Measurements from ENCODE around the gene GLI3.

GLI3 gene

DNA sequence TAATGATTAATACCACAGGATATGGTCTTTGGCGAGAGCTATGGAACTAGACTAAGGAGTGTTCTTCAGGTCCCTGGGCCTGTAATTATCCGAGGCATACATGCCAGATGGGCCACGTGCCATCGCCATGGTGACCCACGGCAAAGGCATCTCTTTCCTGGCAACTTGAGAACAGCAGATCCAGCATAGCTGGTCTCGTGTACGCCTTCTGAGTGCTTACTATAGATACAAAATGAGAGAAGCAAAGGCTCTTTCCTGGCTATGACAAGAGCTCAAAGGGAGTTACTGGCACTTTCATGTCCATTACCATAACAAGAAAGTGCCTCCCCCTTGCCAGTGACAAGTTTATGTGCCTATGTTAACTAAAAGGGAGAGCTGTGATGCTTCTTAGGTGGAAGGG, 26.0 kb upstream of the GLI3 start:
- no peaks in the 10 kb centered on the region for H3K36me3 ChIP-seq
- H3K27me3 ChIP-seq: no peaks in the 10 kb centered on the region
- no peaks in the 10 kb centered on the region for H3K9me3 ChIP-seq (replicated peaks in 1 of 11)
- H4K20me1 ChIP-seq: no peaks in the 10 kb centered on the region
- peaks cover 0 to 1% (median 0%) of the 10 kb centered on the region in 10 experiments; a peak in 3 of 20 replicates for H3K4me1 ChIP-seq
- no peak for TF ChIP-seq Cebpa-rat (IDR thresholded peaks at IDR 0.05)
- H3K27ac ChIP-seq: no peak overlapping the region
- H3K9ac ChIP-seq: no peak overlapping the region
- no peak overlapping the region for H3K4me3 ChIP-seq
- H3K4me2 ChIP-seq: no peak overlapping the region

- peak in 3 of 11 experiments; percentile 18 to 45 (median 36); a peak in 2 of 22 replicates for TF ChIP-seq Cebpa-rat (IDR thresholded peaks at IDR 0.05)
- no peaks in the 10 kb centered on the region for H4K20me1 ChIP-seq
- no peak overlapping the region for H3K4me3 ChIP-seq
- H3K9ac ChIP-seq: no peak overlapping the region
- H3K4me2 ChIP-seq: no peak overlapping the region
- H3K9me3 ChIP-seq (replicated peaks in 1 of 11): peaks cover 5 to 22% (median 12%) of the 10 kb centered on the region in 11 experiments; a peak in 16 of 22 replicates
- H3K4me1 ChIP-seq: no peaks in the 10 kb centered on the region; a peak in 1 of 20 replicates
- H3K27ac ChIP-seq: no peak overlapping the region
- H3K36me3 ChIP-seq: no peaks in the 10 kb centered on the region
- H3K27me3 ChIP-seq: no peaks in the 10 kb centered on the region
Observed at GRCh38 chr7:42254217-42254616, 17.2 kb upstream of the GLI3 start.

- Histone ChIP-seq H3K4me3 (no peak overlapping the region), H3K9me3 (replicated peaks in 1 of 11) (peaks cover 5 to 22% (median 12%) of the 10 kb centered on the region in 11 experiments; a peak in 16 of 22 replicates), H3K27me3 (no peaks in the 10 kb centered on the region), H3K36me3 (no peaks in the 10 kb centered on the region), H3K4me1 (no peaks in the 10 kb centered on the region; a peak in 1 of 20 replicates), H3K9ac (no peak overlapping the region), H4K20me1 (no peaks in the 10 kb centered on the region), H3K27ac (no peak overlapping the region), H3K4me2 (no peak overlapping the region)
- no peak for TF ChIP-seq Cebpa-rat (IDR thresholded peaks at IDR 0.05)
Observed at GRCh38 chr7:42253316-42253715, 16.3 kb upstream of the GLI3 start.

DNA sequence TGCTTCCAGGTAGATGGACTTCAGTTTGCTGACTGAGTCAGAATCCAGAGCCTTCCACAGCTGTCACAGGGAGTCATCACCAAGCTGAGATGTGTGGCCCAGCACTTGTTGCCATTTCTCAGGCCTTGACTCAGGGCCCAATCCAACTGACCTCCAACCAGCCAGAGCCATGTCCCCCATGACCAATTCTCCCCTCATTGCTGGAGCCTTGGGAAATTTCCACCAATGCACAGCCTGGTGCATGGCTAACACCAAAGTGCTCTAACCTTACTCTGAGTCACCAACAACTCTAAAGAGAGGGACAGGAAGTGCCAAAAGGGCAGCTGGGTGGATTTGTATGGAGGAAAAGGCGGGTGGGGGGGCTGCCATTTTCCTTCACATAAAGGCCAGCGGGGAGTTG, 13.4 kb upstream of the GLI3 start:
- no peak for TF ChIP-seq Cebpa-rat (IDR thresholded peaks at IDR 0.05)
- Histone ChIP-seq H3K4me2 (no peak overlapping the region), H3K27ac (no peak overlapping the region), H3K9me3 (replicated peaks in 1 of 11) (peaks cover 5 to 17% (median 12%) of the 10 kb centered on the region in 11 experiments; a peak in 16 of 22 replicates), H3K9ac (no peak overlapping the region), H3K4me3 (no peak overlapping the region), H3K4me1 (no peaks in the 10 kb centered on the region; a peak in 1 of 20 replicates), H4K20me1 (no peaks in the 10 kb centered on the region), H3K36me3 (no peaks in the 10 kb centered on the region), H3K27me3 (no peaks in the 10 kb centered on the region)

- Histone ChIP-seq H3K9me3 (replicated peaks in 1 of 11) (peaks cover 5 to 17% (median 12%) of the 10 kb centered on the region in 11 experiments; a peak in 16 of 22 replicates), H3K27me3 (no peaks in the 10 kb centered on the region), H4K20me1 (no peaks in the 10 kb centered on the region), H3K9ac (no peak overlapping the region), H3K27ac (no peak overlapping the region), H3K4me3 (no peak overlapping the region), H3K36me3 (no peaks in the 10 kb centered on the region), H3K4me2 (no peak overlapping the region), H3K4me1 (no peaks in the 10 kb centered on the region)
- TF ChIP-seq Cebpa-rat (IDR thresholded peaks at IDR 0.05): no peak
Observed at GRCh38 chr7:42248579-42248978, 11.6 kb upstream of the GLI3 start.

- H3K27me3 ChIP-seq: no peaks in the 10 kb centered on the region
- no peak overlapping the region for H3K9ac ChIP-seq
- H3K4me3 ChIP-seq: no peak overlapping the region
- no peak for TF ChIP-seq Cebpa-rat (IDR thresholded peaks at IDR 0.05)
- no peak overlapping the region for H3K27ac ChIP-seq
- H3K4me2 ChIP-seq: no peak overlapping the region
- peaks cover 5 to 17% (median 12%) of the 10 kb centered on the region in 11 experiments; a peak in 16 of 22 replicates for H3K9me3 ChIP-seq (replicated peaks in 1 of 11)
- H3K36me3 ChIP-seq: no peaks in the 10 kb centered on the region
- H3K4me1 ChIP-seq: no peaks in the 10 kb centered on the region
- H4K20me1 ChIP-seq: no peaks in the 10 kb centered on the region
Observed at GRCh38 chr7:42247301-42247700, 10.3 kb upstream of the GLI3 start.

GRCh38 chr7:42244828-42245227, 7.8 kb upstream of the GLI3 start:
- Histone ChIP-seq H4K20me1 (no peaks in the 10 kb centered on the region), H3K36me3 (no peaks in the 10 kb centered on the region), H3K9ac (no peak overlapping the region), H3K9me3 (replicated peaks in 1 of 11) (no peaks in the 10 kb centered on the region), H3K27me3 (no peaks in the 10 kb centered on the region), H3K4me1 (no peaks in the 10 kb centered on the region), H3K27ac (no peak overlapping the region), H3K4me3 (no peak overlapping the region), H3K4me2 (no peak overlapping the region)
- TF ChIP-seq Cebpa-rat (IDR thresholded peaks at IDR 0.05): no peak

DNA sequence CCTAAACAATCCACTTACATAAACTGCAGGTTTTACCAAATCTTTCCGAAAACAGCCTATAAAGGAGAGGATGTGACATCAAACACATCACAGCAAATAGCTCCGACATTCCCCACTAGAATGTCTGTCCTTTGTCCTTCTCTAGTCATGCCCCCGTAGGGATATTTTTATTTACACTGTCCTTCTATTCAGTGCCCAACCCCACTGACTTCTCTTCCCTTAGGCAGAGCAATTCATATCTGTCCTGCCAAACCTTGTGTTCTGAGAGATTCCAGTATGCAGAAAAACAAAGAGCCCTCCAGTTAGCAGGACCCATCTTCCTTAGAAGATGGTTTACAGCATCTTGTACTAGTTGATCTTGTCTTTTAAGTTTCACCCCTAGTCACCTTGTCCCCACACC, 5.4 kb upstream of the GLI3 start:
- Histone ChIP-seq H4K20me1 (no peaks in the 10 kb centered on the region), H3K4me1 (peaks cover 8 to 15% (median 13%) of the 10 kb centered on the region in 10 experiments; a peak in 18 of 20 replicates), H3K4me2 (no peak overlapping the region), H3K36me3 (no peaks in the 10 kb centered on the region), H3K27me3 (no peaks in the 10 kb centered on the region), H3K4me3 (no peak overlapping the region), H3K9ac (no peak overlapping the region), H3K27ac (no peak overlapping the region), H3K9me3 (replicated peaks in 1 of 11) (no peaks in the 10 kb centered on the region)
- no peak for TF ChIP-seq Cebpa-rat (IDR thresholded peaks at IDR 0.05)

DNA sequence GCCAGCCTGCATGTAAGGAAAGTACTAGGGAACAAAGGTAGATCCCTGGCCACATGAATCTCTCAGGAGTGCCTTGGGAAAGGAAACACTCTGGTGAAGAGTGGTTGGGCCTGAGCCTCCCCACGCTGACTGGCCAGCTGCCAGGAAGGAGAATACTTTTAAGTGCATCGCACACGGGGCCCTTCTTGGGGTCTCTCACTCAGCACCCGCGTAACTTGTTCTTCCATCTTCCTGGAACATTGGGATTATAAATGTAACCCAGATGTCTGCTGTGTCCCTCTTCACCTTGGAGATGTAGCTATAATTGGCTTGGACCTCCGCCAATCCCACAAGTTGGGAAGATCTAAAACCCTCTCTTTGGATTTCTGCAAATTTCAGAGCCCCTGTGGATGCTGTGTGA, 4.4 kb upstream of the GLI3 start:
- Histone ChIP-seq H3K4me2 (no peak overlapping the region), H3K27me3 (no peaks in the 10 kb centered on the region), H4K20me1 (no peaks in the 10 kb centered on the region), H3K9me3 (replicated peaks in 1 of 11) (no peaks in the 10 kb centered on the region), H3K9ac (no peak overlapping the region), H3K27ac (no peak overlapping the region), H3K4me3 (no peak overlapping the region), H3K36me3 (no peaks in the 10 kb centered on the region), H3K4me1 (peaks cover 8 to 15% (median 13%) of the 10 kb centered on the region in 10 experiments; a peak in 18 of 20 replicates)
- no peak for TF ChIP-seq Cebpa-rat (IDR thresholded peaks at IDR 0.05)

DNA sequence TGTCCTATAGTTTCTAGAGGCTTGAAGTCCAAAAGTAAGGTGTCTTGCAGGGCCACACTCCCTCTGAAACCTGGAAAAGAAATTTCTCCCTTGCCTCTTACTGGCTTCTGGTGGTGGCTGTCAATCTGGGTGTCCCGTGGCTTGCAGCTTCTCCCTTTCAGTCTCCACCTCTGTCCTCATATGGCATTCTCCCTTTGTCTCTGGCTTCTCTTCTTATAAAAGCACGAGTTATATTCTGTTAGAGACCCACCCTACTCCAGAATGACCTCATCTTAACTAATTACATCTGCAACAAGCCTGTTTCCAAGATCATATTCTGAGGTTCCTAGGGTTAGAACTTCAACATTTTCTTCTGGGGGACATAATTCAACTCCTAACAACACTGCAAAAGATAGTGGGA, 3.4 kb upstream of the GLI3 start:
- no peak for TF ChIP-seq Cebpa-rat (IDR thresholded peaks at IDR 0.05)
- Histone ChIP-seq H3K4me3 (no peak overlapping the region), H3K27me3 (no peaks in the 10 kb centered on the region; a peak in 1 of 22 replicates), H3K4me2 (no peak overlapping the region), H3K9me3 (replicated peaks in 1 of 11) (no peaks in the 10 kb centered on the region), H3K4me1 (peaks cover 13 to 21% (median 18%) of the 10 kb centered on the region in 10 experiments), H3K27ac (no peak overlapping the region), H3K36me3 (no peaks in the 10 kb centered on the region), H4K20me1 (peaks cover 0 to 8% (median 5%) of the 10 kb centered on the region in 11 experiments; a peak in 5 of 22 replicates), H3K9ac (no peak overlapping the region)

Measured in BLaER1 treated with 17β-estradiol and CSF1 and Interleukin-3, amounts not matched to agents 10 nM and 100 nM (cell line).